ENCODE measurements around the gene PSMC3IP.

Gene PSMC3IP

DNA sequence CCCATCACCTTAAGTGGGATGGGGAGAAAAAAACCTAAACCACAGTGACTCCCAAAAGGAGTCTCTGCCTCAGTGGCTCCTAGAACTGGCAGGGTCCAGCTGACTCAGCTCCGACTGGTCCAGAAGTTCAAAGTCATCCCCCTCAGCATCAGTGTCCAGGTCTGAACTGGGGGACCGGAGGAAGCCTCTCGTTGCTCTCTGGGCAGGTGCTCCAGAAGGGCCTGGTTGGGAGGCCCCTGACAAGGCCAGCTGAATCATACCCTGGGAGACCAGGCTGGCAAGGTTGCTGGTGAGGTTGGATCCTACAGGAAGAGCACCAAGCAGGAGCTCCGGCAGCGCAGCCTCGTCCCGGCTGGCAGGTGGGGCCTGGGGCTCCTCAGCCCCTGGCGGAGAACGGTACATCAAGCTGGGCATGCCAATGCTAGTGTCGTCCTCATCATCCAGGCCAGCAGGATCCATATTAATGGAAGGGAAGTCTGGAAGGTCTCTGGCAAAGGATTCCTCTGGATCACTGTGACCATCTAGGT lies 4.3 kb upstream of the PSMC3IP start:
- no peak overlapping the region for H3K4me2 ChIP-seq (ENCODE audit: low read length)
- H3K9ac ChIP-seq (ENCODE audit: low read depth, low read length): no peak overlapping the region
- H3K36me3 ChIP-seq (ENCODE audit: insufficient read depth, low read length): peaks cover 61% of the 10 kb centered on the region
- H3K27me3 ChIP-seq (ENCODE audit: control insufficient read depth, insufficient read depth, low read length): no peaks in the 10 kb centered on the region
- H3K4me1 ChIP-seq (ENCODE audit: control insufficient read depth, insufficient read depth, low read length): peaks cover 5% of the 10 kb centered on the region
- H3K9me3 ChIP-seq (replicated peaks; ENCODE audit: low read length): no peaks in the 10 kb centered on the region
- no peak overlapping the region for H3K4me3 ChIP-seq (ENCODE audit: low read length)

DNA sequence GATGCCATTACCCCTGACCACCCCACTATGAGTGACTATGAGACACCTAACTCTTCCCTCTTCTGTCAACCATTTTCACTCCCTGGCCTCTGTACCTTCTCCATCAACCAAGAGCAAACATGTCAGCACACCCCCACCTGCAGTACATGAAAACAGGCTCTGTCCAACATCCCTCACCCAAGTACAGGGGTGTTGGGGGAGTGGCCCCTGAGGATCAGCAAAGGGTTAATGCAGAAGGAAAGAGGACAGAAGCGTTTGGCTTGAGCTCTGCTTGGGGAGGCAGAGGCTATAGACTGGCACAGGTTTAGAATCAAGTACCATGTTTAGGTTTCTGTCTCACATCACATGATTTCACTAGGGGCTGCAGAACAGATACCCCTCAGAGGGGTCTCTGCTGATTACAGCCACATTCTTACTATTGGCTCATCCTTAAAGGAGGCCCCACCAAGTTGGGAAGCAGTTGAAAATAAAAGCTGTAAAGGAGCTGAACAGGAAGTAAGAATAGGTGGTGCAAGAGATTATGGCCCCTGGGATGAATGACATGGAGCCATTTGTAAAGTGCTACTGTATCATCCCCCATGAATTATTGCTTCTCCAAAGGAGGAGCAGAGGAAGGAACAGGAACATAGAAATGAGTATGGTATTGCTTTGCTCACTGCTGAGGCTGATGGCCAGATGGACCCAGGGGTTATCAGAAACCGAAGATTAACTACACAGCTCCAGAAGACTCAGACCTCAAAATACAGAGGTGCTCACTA lies 2.4 kb upstream of the PSMC3IP start:
- Histone ChIP-seq H3K9me3 (replicated peaks; ENCODE audit: low read length) (no peaks in the 10 kb centered on the region), H3K4me1 (ENCODE audit: control insufficient read depth, insufficient read depth, low read length) (peaks cover 14% of the 10 kb centered on the region), H3K9ac (ENCODE audit: low read depth, low read length) (no peak overlapping the region), H3K36me3 (ENCODE audit: insufficient read depth, low read length) (peaks cover 48% of the 10 kb centered on the region), H3K27me3 (ENCODE audit: control insufficient read depth, insufficient read depth, low read length) (no peaks in the 10 kb centered on the region), H3K4me3 (ENCODE audit: low read length) (no peak overlapping the region), H3K4me2 (ENCODE audit: low read length) (no peak overlapping the region)

DNA sequence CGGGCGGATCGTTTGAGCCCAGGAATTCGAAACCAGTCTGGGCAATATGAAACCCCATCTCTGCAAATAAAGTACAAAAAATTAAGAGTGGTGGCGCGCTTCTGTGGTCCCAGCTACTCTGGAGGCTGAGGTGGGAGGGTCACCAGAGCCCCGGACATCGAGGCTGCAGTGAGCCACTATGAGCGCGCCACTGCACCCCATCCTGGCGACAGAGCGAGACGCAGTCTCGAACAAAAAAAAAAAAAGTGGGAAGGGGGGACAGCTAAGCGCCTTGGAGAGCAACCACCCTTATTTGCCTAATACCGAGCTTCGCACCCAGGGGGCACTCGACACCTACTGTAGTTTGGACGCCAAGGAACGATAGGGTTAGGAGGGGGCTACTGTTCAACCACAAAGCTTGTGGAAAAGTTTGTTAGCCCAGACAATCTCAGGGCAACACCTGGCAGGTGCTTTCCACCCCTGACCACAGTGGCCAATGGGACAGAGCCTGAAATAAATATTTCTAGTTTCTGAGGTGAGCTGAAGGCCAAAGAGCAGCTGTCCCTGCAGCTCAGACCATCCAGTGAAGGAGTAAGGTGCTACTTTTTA lies 847 bp upstream of the PSMC3IP start:
- Histone ChIP-seq H3K36me3 (ENCODE audit: insufficient read depth, low read length) (peaks cover 46% of the 10 kb centered on the region), H3K9me3 (replicated peaks; ENCODE audit: low read length) (no peaks in the 10 kb centered on the region), H3K4me2 (ENCODE audit: low read length) (peak overlapping the region; percentile 93), H3K4me3 (ENCODE audit: low read length) (peak overlapping the region; percentile 77), H3K27me3 (ENCODE audit: control insufficient read depth, insufficient read depth, low read length) (no peaks in the 10 kb centered on the region), H3K4me1 (ENCODE audit: control insufficient read depth, insufficient read depth, low read length) (peaks cover 16% of the 10 kb centered on the region), H3K9ac (ENCODE audit: low read depth, low read length) (peak overlapping the region; percentile 92)

DNA sequence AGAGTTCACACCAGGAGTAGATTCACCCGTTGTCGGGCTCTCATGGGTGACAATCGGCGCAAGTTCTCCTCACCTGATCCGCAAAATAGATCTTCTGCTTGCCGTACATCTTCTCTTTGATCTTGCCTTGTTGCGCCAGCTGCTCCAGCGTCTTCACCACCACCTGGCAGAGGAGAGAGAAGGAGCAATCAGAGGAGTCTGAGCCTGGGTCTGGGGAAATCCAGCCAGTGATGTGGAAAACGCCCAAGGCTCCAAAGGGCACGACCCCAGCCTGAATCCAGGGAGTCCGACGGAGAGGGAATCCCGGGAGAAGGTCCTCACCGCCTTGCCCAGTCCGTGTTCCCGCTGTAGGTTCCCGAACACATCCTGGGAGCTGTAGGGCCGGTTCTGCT lies 393 bp downstream of the PSMC3IP start:
- H3K4me2 ChIP-seq (ENCODE audit: low read length): peak overlapping the region; percentile 93
- H3K4me3 ChIP-seq (ENCODE audit: low read length): peak overlapping the region; percentile 77
- H3K9me3 ChIP-seq (replicated peaks; ENCODE audit: low read length): no peaks in the 10 kb centered on the region
- peaks cover 16% of the 10 kb centered on the region for H3K4me1 ChIP-seq (ENCODE audit: control insufficient read depth, insufficient read depth, low read length)
- H3K36me3 ChIP-seq (ENCODE audit: insufficient read depth, low read length): peaks cover 46% of the 10 kb centered on the region
- no peaks in the 10 kb centered on the region for H3K27me3 ChIP-seq (ENCODE audit: control insufficient read depth, insufficient read depth, low read length)
- H3K9ac ChIP-seq (ENCODE audit: low read depth, low read length): peak overlapping the region; percentile 92

DNA sequence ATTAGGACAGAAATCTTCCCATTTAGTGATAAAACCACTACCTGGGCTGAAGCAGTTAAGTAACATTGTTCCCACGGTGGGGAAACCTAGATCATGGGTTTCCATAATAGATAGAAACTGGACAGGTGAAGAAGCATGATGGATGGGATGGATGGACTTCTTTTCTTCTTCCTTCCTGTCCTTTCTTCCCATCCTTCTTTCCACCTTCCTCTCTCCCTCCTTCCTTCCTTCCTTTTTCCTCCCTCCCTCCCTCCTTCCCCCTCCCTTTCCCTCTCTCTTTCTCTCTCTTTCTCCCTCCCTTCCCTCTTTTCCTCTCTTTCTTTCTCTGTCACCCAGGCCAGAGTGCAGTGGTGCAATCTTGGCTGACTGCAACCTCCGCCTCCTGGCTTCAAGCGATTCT lies 3.1 kb downstream of the PSMC3IP start:
- Histone ChIP-seq H3K4me3 (ENCODE audit: low read length) (no peak overlapping the region), H3K9me3 (replicated peaks; ENCODE audit: low read length) (no peaks in the 10 kb centered on the region), H3K9ac (ENCODE audit: low read depth, low read length) (no peak overlapping the region), H3K4me2 (ENCODE audit: low read length) (no peak overlapping the region), H3K36me3 (ENCODE audit: insufficient read depth, low read length) (peaks cover 54% of the 10 kb centered on the region), H3K4me1 (ENCODE audit: control insufficient read depth, insufficient read depth, low read length) (peaks cover 22% of the 10 kb centered on the region), H3K27me3 (ENCODE audit: control insufficient read depth, insufficient read depth, low read length) (no peaks in the 10 kb centered on the region)

DNA sequence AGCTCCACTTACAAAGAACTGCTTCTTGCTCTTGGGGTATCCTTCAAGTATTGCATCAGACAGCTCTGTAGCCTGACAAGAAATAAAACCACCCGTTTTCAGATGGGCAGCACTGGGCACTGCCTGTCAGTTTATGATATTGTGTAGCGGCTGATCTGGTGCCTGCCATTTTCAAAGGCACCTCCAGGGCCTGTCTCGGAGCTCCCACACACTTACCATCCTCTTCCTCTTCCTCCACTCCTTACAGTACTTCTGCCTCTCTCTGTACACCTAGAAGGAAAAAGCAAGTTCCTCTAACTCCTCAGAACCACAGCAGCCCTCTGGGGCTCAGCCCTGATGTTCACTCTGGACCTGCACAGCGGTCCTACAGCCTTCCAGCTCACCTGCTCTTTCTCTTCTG lies 4.4 kb downstream of the PSMC3IP start:
- Histone ChIP-seq H3K4me3 (ENCODE audit: low read length) (no peak overlapping the region), H3K9me3 (replicated peaks; ENCODE audit: low read length) (no peaks in the 10 kb centered on the region), H3K9ac (ENCODE audit: low read depth, low read length) (no peak overlapping the region), H3K36me3 (ENCODE audit: insufficient read depth, low read length) (peaks cover 67% of the 10 kb centered on the region), H3K4me2 (ENCODE audit: low read length) (no peak overlapping the region), H3K27me3 (ENCODE audit: control insufficient read depth, insufficient read depth, low read length) (no peaks in the 10 kb centered on the region), H3K4me1 (ENCODE audit: control insufficient read depth, insufficient read depth, low read length) (peaks cover 26% of the 10 kb centered on the region)

DNA sequence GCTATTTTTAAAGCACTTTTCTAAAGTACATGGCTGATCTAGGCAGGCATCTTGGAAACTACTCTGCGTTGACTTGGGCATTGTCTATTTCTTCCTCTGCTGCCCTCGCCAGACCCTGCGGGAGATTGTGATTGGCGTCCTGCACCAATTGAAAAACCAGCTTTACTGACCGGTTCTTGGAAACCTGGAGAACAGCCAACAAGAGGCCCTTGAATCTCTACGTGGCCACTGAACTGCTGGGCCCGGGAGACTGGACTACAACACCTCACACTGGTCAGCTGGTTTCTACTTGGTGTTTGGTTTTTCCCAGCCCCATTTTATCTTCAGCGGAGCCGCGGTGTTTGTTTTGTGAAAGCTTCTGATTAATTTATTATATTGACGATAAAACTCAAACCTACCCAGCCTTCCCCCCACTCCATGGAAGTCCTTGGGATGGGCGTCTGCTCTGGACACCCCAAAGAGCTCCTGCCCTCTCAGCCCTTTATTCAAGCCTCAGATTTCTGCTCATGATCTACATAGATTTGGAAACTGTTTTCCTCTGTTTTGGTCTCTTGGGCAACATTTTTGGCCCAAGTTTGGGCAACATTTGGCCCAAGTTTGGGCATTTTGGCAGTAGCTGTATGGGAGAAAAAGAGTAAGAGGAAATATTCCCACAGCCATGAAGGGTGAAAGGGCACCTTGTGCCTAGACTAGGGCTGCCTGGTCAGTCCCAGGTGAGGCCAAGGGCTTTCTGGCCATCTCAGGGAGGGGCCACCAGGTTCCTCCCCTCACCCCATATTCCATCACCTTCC lies 5.9 kb downstream of the PSMC3IP start:
- no peak overlapping the region for H3K9ac ChIP-seq (ENCODE audit: low read depth, low read length)
- H3K27me3 ChIP-seq (ENCODE audit: control insufficient read depth, insufficient read depth, low read length): no peaks in the 10 kb centered on the region
- H3K9me3 ChIP-seq (replicated peaks; ENCODE audit: low read length): no peaks in the 10 kb centered on the region
- H3K4me3 ChIP-seq (ENCODE audit: low read length): no peak overlapping the region
- H3K36me3 ChIP-seq (ENCODE audit: insufficient read depth, low read length): peaks cover 67% of the 10 kb centered on the region
- peaks cover 32% of the 10 kb centered on the region for H3K4me1 ChIP-seq (ENCODE audit: control insufficient read depth, insufficient read depth, low read length)
- no peak overlapping the region for H3K4me2 ChIP-seq (ENCODE audit: low read length)

DNA sequence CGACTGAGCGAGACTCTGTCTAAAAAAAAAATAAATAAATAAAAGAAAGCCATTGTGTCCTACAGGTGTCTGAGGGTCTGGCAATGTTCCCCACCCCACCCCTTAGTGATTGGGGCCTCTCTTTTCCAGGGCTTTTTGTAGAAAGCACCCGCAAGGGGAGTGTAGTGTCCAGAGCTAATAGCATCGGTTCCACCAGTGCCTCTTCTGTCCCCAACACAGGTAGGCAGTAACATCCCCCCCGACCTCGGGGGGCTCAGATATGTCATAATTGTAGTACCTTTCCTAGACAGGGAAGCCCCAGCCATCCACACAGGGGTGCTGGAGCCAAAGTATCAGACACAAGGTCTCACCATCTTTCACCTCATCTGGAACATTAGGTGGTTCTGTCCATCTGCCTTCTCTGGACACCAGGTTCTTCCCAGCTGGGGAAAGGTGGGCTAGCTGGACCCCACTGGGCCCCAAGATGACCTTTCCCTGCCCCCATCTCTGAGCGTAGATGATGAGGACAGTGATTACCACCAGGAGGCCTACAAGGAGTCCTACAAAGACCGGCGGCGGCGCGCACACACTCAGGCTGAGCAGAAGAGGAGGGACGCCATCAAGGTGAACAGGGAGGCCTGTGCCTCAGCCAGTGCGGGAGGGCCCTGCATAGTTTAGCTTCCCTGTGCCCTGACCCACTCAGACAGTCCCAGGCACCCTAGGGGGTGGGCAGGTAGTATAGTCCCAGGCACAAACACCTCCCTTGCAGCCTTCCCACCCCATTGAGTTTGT lies 9.0 kb downstream of the PSMC3IP start:
- peaks cover 78% of the 10 kb centered on the region for H3K36me3 ChIP-seq (ENCODE audit: insufficient read depth, low read length)
- H3K27me3 ChIP-seq (ENCODE audit: control insufficient read depth, insufficient read depth, low read length): no peaks in the 10 kb centered on the region
- peak overlapping the region; percentile 46 for H3K4me2 ChIP-seq (ENCODE audit: low read length)
- no peak overlapping the region for H3K9ac ChIP-seq (ENCODE audit: low read depth, low read length)
- no peak overlapping the region for H3K4me3 ChIP-seq (ENCODE audit: low read length)
- H3K4me1 ChIP-seq (ENCODE audit: control insufficient read depth, insufficient read depth, low read length): peaks cover 34% of the 10 kb centered on the region
- H3K9me3 ChIP-seq (replicated peaks; ENCODE audit: low read length): no peaks in the 10 kb centered on the region

DNA sequence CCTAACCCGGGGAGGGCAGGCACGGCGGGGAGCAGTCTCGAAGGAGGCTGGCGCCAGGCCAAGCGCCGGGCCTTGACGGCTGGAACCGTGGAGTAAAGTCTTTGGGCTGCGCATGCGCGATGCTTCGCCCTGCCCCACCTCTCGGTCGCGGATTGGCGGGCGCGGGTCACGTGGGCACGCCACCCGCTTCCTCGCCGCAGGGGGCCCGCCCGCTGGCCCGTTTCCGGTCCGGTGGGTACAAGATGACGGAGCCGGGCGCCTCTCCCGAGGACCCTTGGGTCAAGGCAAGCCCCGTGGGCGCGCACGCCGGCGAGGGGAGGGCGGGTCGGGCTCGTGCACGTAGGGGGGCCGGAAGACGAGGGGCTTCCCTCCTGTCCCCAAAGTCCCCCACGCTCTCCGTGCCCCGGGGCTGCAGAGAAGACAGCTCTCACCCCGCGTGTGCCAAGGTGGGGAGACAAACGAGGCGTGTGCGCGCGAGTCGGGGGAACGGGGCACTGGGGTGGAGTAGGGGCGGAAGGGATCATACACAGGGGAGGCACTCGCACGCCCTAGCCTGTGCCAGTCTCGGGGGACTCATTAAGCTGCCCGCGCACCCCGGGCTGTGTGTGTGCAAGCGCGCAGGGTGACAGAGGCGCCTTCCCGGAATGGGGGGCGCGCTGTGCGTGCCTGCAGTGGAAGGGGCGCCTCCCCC lies 10.5 kb downstream of the PSMC3IP start, which contains the start of gene MLX:
Gene MLX (plus strand): TSS at position 218 of the 691 bp plus-strand sequence. CDS start 25 bp downstream, at position 243.
- Histone ChIP-seq H3K36me3 (ENCODE audit: insufficient read depth, low read length) (peaks cover 63% of the 10 kb centered on the region), H3K9ac (ENCODE audit: low read depth, low read length) (peak within 1 kb of the TSS; percentile 89), H3K4me1 (ENCODE audit: control insufficient read depth, insufficient read depth, low read length) (peaks cover 41% of the 10 kb centered on the region), H3K9me3 (replicated peaks; ENCODE audit: low read length) (no peaks in the 10 kb centered on the region), H3K4me2 (ENCODE audit: low read length) (peak within 1 kb of the TSS; percentile 94), H3K27me3 (ENCODE audit: control insufficient read depth, insufficient read depth, low read length) (no peaks in the 10 kb centered on the region), H3K4me3 (ENCODE audit: low read length) (peak within 1 kb of the TSS; percentile 92)

DNA sequence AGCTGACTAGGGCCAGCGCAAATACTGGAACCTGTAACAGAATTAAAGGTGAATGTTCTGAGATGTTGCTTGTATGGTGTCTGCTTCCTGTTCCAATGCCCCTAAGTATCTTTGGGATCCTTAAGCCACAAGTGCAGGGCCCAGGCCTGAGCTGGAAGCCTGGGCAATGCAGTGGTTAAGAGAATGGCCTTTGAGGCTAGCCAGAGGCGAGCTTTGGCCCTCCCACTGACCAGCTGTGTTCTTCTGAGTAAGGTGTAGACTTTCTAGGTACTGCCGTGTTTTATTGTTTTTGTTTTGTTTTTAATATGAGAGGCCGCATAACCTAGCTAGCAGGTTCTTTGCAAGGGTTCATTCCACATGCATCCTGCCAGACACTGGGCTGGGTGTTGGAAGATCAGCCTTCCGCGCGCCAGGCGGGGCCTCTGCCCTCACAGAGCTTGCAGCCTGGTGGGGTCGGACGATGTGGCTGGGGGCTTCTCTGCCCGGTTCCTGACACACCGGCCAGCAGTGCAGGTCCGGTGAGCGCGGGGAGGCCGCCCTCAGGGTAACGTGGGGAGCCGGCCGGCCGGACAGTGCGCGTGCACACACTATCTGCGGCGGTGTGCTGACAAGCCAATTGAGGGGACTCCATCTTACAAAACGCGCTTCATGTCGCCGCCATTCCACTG lies 11.2 kb downstream of the PSMC3IP start:
- peak overlapping the region; percentile 92 for H3K4me3 ChIP-seq (ENCODE audit: low read length)
- H3K4me2 ChIP-seq (ENCODE audit: low read length): peak overlapping the region; percentile 94
- no peaks in the 10 kb centered on the region for H3K9me3 ChIP-seq (replicated peaks; ENCODE audit: low read length)
- peaks cover 46% of the 10 kb centered on the region for H3K4me1 ChIP-seq (ENCODE audit: control insufficient read depth, insufficient read depth, low read length)
- H3K9ac ChIP-seq (ENCODE audit: low read depth, low read length): peak overlapping the region; percentile 89
- no peaks in the 10 kb centered on the region for H3K27me3 ChIP-seq (ENCODE audit: control insufficient read depth, insufficient read depth, low read length)
- peaks cover 56% of the 10 kb centered on the region for H3K36me3 ChIP-seq (ENCODE audit: insufficient read depth, low read length)
